ENCODE results near the gene JPT2. TPM values are rescaled to one million over a fixed set of nuclear protein-coding genes. Genes with fewer than 3 reads are reported as not detected.
"Not testable (repeated sequence)": the region's sequence is repeated elsewhere in the genome, so short reads cannot be mapped to it uniquely, and the experiment has no call there.

The JPT2 gene
- polyA plus RNA-seq, 3 donors from 2014 or later = 7.9 to 14.0 (median 8.3) TPM

- Mint-ChIP-seq H3K27ac (peak overlapping the region; percentile 82 to 93 (median 88)), H3K4me3 (peak overlapping the region; percentile 84 to 89 (median 87)), H3K4me1 (peaks cover 46 to 50% of the 10 kb centered on the region in 2 donors), H3K27me3 (ENCODE audit: low read depth in 3 of 3) (peaks cover 6 to 20% (median 15%) of the 10 kb centered on the region in 3 donors), H3K9me3 (peaks cover 0 to 1% (median 0%) of the 10 kb centered on the region in 6 donors), H3K36me3 (no peaks in the 10 kb centered on the region)
- peak; percentile 22 to 45 (median 38) for DNase-seq
Measured at GRCh38 chr16:1708083-1708767, 30.1 kb downstream of the JPT2 start.

GRCh38 chr16:1708768-1709180, 30.7 kb downstream of the JPT2 start:
- H3K4me1 Mint-ChIP-seq = peaks cover 51 to 55% of the 10 kb centered on the region in 2 donors
- no peak for DNase-seq
- H3K27me3 Mint-ChIP-seq (ENCODE audit: low read depth in 3 of 3) = peaks cover 6 to 20% (median 15%) of the 10 kb centered on the region in 3 donors
- H3K4me3 Mint-ChIP-seq = peak overlapping the region; percentile 70 to 89 (median 87)
- no peaks in the 10 kb centered on the region for H3K36me3 Mint-ChIP-seq
- H3K27ac Mint-ChIP-seq = peak overlapping the region; percentile 62 to 89 (median 84)
- H3K9me3 Mint-ChIP-seq = peaks cover 0 to 1% (median 0%) of the 10 kb centered on the region in 6 donors

GRCh38 chr16:1709356-1709755, 31.3 kb downstream of the JPT2 start:
- Mint-ChIP-seq H3K27ac (peak overlapping the region in 3 of 6 donors; percentile 57 to 86 (median 82)), H3K27me3 (ENCODE audit: low read depth in 3 of 3) (peaks cover 6 to 19% (median 15%) of the 10 kb centered on the region in 3 donors), H3K4me1 (peaks cover 53 to 57% of the 10 kb centered on the region in 2 donors), H3K4me3 (peak overlapping the region in 1 of 5 donors; percentile 38), H3K9me3 (peaks cover 0 to 1% (median 0%) of the 10 kb centered on the region in 6 donors), H3K36me3 (no peaks in the 10 kb centered on the region)
- DNase-seq = no peak

- H3K9me3 Mint-ChIP-seq = no peaks in the 10 kb centered on the region
- H3K4me1 Mint-ChIP-seq = peaks cover 50 to 63% of the 10 kb centered on the region in 2 donors
- H3K27me3 Mint-ChIP-seq (ENCODE audit: low read depth in 3 of 3) = peaks cover 0 to 11% (median 8%) of the 10 kb centered on the region in 3 donors
- peak overlapping the region in 2 of 6 donors; percentile 34 to 69 for H3K27ac Mint-ChIP-seq
- H3K4me3 Mint-ChIP-seq = no peak overlapping the region
- no peak for DNase-seq
- no peaks in the 10 kb centered on the region for H3K36me3 Mint-ChIP-seq
Measured at GRCh38 chr16:1710811-1711507, 32.9 kb downstream of the JPT2 start.

- no peak overlapping the region for H3K4me3 Mint-ChIP-seq
- no peaks in the 10 kb centered on the region for H3K9me3 Mint-ChIP-seq
- H3K27ac Mint-ChIP-seq = no peak overlapping the region
Measured at GRCh38 chr16:1712791-1713261, 34.7 kb downstream of the JPT2 start.

GRCh38 chr16:1713331-1713730, 35.3 kb downstream of the JPT2 start:
- peaks cover 35 to 47% of the 10 kb centered on the region in 2 donors for H3K4me1 Mint-ChIP-seq
- no peak for DNase-seq
- H3K4me3 Mint-ChIP-seq = no peak overlapping the region
- no peaks in the 10 kb centered on the region for H3K27me3 Mint-ChIP-seq (ENCODE audit: low read depth in 3 of 3)
- H3K27ac Mint-ChIP-seq = peak overlapping the region in 2 of 6 donors; percentile 29 to 70
- no peaks in the 10 kb centered on the region for H3K36me3 Mint-ChIP-seq
- H3K9me3 Mint-ChIP-seq = no peaks in the 10 kb centered on the region

More at GRCh38 chr16:1712791-1713261, 34.7 kb downstream of the JPT2 start:
- peaks cover 40 to 52% of the 10 kb centered on the region in 2 donors for H3K4me1 Mint-ChIP-seq
- DNase-seq = no peak
- H3K36me3 Mint-ChIP-seq = no peaks in the 10 kb centered on the region
- H3K27me3 Mint-ChIP-seq (ENCODE audit: low read depth in 3 of 3) = peaks cover 0 to 1% (median 0%) of the 10 kb centered on the region in 3 donors

- Mint-ChIP-seq H3K27me3 (ENCODE audit: low read depth in 3 of 3) (no peaks in the 10 kb centered on the region), H3K27ac (no peak overlapping the region), H3K36me3 (no peaks in the 10 kb centered on the region), H3K9me3 (no peaks in the 10 kb centered on the region), H3K4me1 (peaks cover 34 to 46% of the 10 kb centered on the region in 2 donors), H3K4me3 (no peak overlapping the region)
- DNase-seq = no peak
Measured at GRCh38 chr16:1713933-1714332, 35.9 kb downstream of the JPT2 start.

- no peak for DNase-seq
- H3K36me3 Mint-ChIP-seq = no peaks in the 10 kb centered on the region
- H3K27ac Mint-ChIP-seq = no peak overlapping the region
- peaks cover 39 to 48% of the 10 kb centered on the region in 2 donors for H3K4me1 Mint-ChIP-seq
- H3K9me3 Mint-ChIP-seq = no peaks in the 10 kb centered on the region
- no peak overlapping the region for H3K4me3 Mint-ChIP-seq
- H3K27me3 Mint-ChIP-seq (ENCODE audit: low read depth in 3 of 3) = no peaks in the 10 kb centered on the region
Measured at GRCh38 chr16:1715220-1715619, 37.1 kb downstream of the JPT2 start.

- not testable (repeated sequence) for H3K27me3 Mint-ChIP-seq (ENCODE audit: low read depth in 3 of 3); H3K9me3 Mint-ChIP-seq; H3K36me3 Mint-ChIP-seq; DNase-seq; H3K4me3 Mint-ChIP-seq
- Mint-ChIP-seq H3K27ac (peak overlapping the region in 1 of 6 donors; percentile 79), H3K4me1 (peaks cover 54 to 62% of the 10 kb centered on the region in 2 donors)
Measured at GRCh38 chr16:1718236-1718635, 40.2 kb downstream of the JPT2 start.

GRCh38 chr16:1719559-1720229, 41.6 kb downstream of the JPT2 start:
- H3K27me3 Mint-ChIP-seq (ENCODE audit: low read depth in 3 of 3); H3K9me3 Mint-ChIP-seq; H3K36me3 Mint-ChIP-seq: not testable (repeated sequence)
- peak in 1 of 3 donors; percentile 10 for DNase-seq
- H3K4me3 Mint-ChIP-seq = peak overlapping the region; percentile 47 to 65 (median 57)
- H3K4me1 Mint-ChIP-seq = peaks cover 50 to 55% of the 10 kb centered on the region in 2 donors
- peak overlapping the region; percentile 46 to 81 (median 80) for H3K27ac Mint-ChIP-seq

GRCh38 chr16:1721372-1721771, 43.3 kb downstream of the JPT2 start:
- peak overlapping the region in 5 of 6 donors; percentile 16 to 95 (median 82) for H3K27ac Mint-ChIP-seq
- DNase-seq = no peak
- H3K4me3 Mint-ChIP-seq = peak overlapping the region in 1 of 5 donors; percentile 32
- no peaks in the 10 kb centered on the region for H3K9me3 Mint-ChIP-seq
- H3K4me1 Mint-ChIP-seq = peaks cover 47 to 49% of the 10 kb centered on the region in 2 donors
- peaks cover 0 to 2% (median 2%) of the 10 kb centered on the region in 3 donors for H3K27me3 Mint-ChIP-seq (ENCODE audit: low read depth in 3 of 3)
- no peaks in the 10 kb centered on the region for H3K36me3 Mint-ChIP-seq

- H3K4me3 Mint-ChIP-seq = peak overlapping the region; percentile 43 to 75 (median 64)
- H3K4me1 Mint-ChIP-seq = peaks cover 49 to 53% of the 10 kb centered on the region in 2 donors
- H3K36me3 Mint-ChIP-seq = peaks cover 7 to 10% (median 8%) of the 10 kb centered on the region in 3 donors
- peak overlapping the region; percentile 19 to 88 (median 76) for H3K27ac Mint-ChIP-seq
- no peaks in the 10 kb centered on the region for H3K9me3 Mint-ChIP-seq
- peak; percentile 32 to 44 (median 35) for DNase-seq
- peaks cover 0 to 7% (median 2%) of the 10 kb centered on the region in 3 donors for H3K27me3 Mint-ChIP-seq (ENCODE audit: low read depth in 3 of 3)
Measured at GRCh38 chr16:1723450-1724147, 45.5 kb downstream of the JPT2 start.

- Mint-ChIP-seq H3K36me3 (peaks cover 7 to 15% (median 11%) of the 10 kb centered on the region in 3 donors), H3K27me3 (ENCODE audit: low read depth in 3 of 3) (peaks cover 0 to 7% (median 2%) of the 10 kb centered on the region in 3 donors), H3K27ac (peak overlapping the region in 1 of 6 donors; percentile 58), H3K9me3 (no peaks in the 10 kb centered on the region), H3K4me1 (peaks cover 40 to 44% of the 10 kb centered on the region in 2 donors), H3K4me3 (no peak overlapping the region)
- no peak for DNase-seq
Measured at GRCh38 chr16:1724491-1724890, 46.4 kb downstream of the JPT2 start.

Measured in immature natural killer cell (primary cell).